Measurements from ENCODE around the gene ITGB5. TPM values are rescaled to one million over a fixed set of nuclear protein-coding genes. Genes with fewer than 3 reads are reported as not detected.

The ITGB5 gene
- total and polyA plus RNA-seq, 2 donors (not counting 3 experiments of a cell fraction or from before 2014, with no cell fraction given), result 144 to 170 TPM

GRCh38 chr3:124848300-124848699 is 38.9 kb downstream of the ITGB5 start:
- Histone ChIP-seq H3K9ac (replicated peaks; ENCODE audit: extremely low read depth, insufficient read depth, low read length) (no peak overlapping the region), H2AFZ (ENCODE audit: low read depth, low read length) (no peak overlapping the region), H3K79me2 (ENCODE audit: control insufficient read depth, insufficient read depth, low read length) (no peaks in the 10 kb centered on the region), H4K20me1 (replicated peaks; ENCODE audit: control insufficient read depth, extremely low read depth, insufficient read depth, low read length) (no peaks in the 10 kb centered on the region), H3K27me3 (ENCODE audit: control insufficient read depth in 2 of 2, insufficient read depth in 2 of 2, low read length in 2 of 2) (no peaks in the 10 kb centered on the region), H3K4me1 (ENCODE audit: control insufficient read depth, extremely low read depth, insufficient read depth, low read length) (peaks cover 9% of the 10 kb centered on the region), H3K4me2 (ENCODE audit: insufficient read depth, low read length) (no peak overlapping the region), H3K27ac (ENCODE audit: insufficient read depth, low read depth, low read length) (no peak overlapping the region), H3K9me1 (replicated peaks; ENCODE audit: control insufficient read depth, extremely low read depth, insufficient read depth, low read length) (no peaks in the 10 kb centered on the region), H3K9me3 (replicated peaks; ENCODE audit: control insufficient read depth, insufficient read depth, low read length) (no peaks in the 10 kb centered on the region), H3K4me3 (replicated peaks in 1 of 3; ENCODE audit: insufficient read depth in 1 of 3, low read depth in 1 of 3, low read length in 3 of 3) (no peak overlapping the region), H3K36me3 (ENCODE audit: control insufficient read depth in 2 of 2, extremely low read depth in 1 of 2, insufficient read depth in 2 of 2, low read length in 2 of 2) (no peaks in the 10 kb centered on the region)
- DNase-seq (ENCODE audit: low read depth, low spot score), result no peak
- no peak for FAIRE-seq
- ChIA-PET CTCF (no interaction called here), POLR2A (no interaction called here)
- TF ChIP-seq POLR2A (IDR thresholded peaks at IDR 0.05; ENCODE audit: low read depth, low read length) (no peak), GATA2 (IDR thresholded peaks at IDR 0.05; ENCODE audit: insufficient read depth, insufficient read length, low read depth, low read length) (no peak), FOS (IDR thresholded peaks at IDR 0.05; ENCODE audit: borderline replicate concordance, insufficient read depth, low read length) (no peak), JUN (IDR thresholded peaks at IDR 0.05; ENCODE audit: borderline replicate concordance, insufficient read depth, insufficient read length, low read depth) (no peak), EZH2 (IDR thresholded peaks at IDR 0.05; ENCODE audit: borderline replicate concordance, low read depth, low read length, severe bottlenecking) (no peak), POLR2AphosphoS5 (IDR thresholded peaks at IDR 0.05; ENCODE audit: insufficient read depth, low read depth, low read length) (no peak), MAX (IDR thresholded peaks at IDR 0.05; ENCODE audit: insufficient read depth, insufficient read length) (no peak), CTCF (IDR thresholded peaks at IDR 0.05; ENCODE audit: extremely low read depth in 1 of 2, insufficient read depth in 1 of 2, low read depth in 1 of 2, low read length in 2 of 2) (no peak), MYC (IDR thresholded peaks at IDR 0.05; ENCODE audit: low read depth, low read length) (no peak)
- dilution Hi-C loops (cut with MboI; ENCODE audit: extremely low pct_ligation_motif_present, low sequenced_read_pairs) (no loop called here), intact Hi-C loops (cut with micrococcal nuclease) (no loop called here)
- no TSS peak for BruUV-seq (replicated peaks)

Data from endothelial cell of umbilical vein (primary cell).